Stimulated activated naive CD4-positive, alpha-beta T cell (primary cell): ENCODE results near the gene MDGA2.

Source experiments
- DNase-seq, 6 experiments: peaks; one replicate each; lab custom pipeline; 2025; lab: John Stamatoyannopoulos, UW

MDGA2 gene

GRCh38 chr14:47485421-47485820, 190.0 kb downstream of the MDGA2 start:
- no peak for DNase-seq

GRCh38 chr14:47483449-47483848, 192.0 kb downstream of the MDGA2 start:
- no peak for DNase-seq

GRCh38 chr14:47471075-47471474, 204.3 kb downstream of the MDGA2 start:
- DNase-seq: no peak

GRCh38 chr14:47466916-47467315, 208.5 kb downstream of the MDGA2 start:
- DNase-seq: no peak

GRCh38 chr14:47454025-47454424, 221.4 kb downstream of the MDGA2 start:
- no peak for DNase-seq

- DNase-seq: no peak
Observed at GRCh38 chr14:47447076-47447475, 228.3 kb downstream of the MDGA2 start.

DNA sequence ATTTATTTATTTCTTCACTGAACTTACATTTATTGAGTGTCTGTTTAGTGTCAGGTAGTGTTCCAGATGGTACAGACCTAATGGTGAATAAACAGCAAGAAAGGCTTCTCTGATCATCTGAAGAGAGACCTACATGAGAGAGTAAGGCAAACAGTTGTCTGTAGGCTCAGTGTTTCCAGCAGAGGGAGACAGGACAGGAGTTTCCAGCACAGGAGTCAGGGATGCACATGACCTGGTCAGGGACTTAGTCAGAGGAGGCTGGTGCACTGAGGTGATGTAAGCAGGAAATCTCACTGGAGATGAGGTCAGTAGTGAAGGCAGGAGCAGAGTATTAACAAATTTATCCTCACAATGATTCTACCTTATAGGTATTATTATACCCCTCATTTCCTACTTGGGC, 233.2 kb downstream of the MDGA2 start:
- DNase-seq: no peak

DNA sequence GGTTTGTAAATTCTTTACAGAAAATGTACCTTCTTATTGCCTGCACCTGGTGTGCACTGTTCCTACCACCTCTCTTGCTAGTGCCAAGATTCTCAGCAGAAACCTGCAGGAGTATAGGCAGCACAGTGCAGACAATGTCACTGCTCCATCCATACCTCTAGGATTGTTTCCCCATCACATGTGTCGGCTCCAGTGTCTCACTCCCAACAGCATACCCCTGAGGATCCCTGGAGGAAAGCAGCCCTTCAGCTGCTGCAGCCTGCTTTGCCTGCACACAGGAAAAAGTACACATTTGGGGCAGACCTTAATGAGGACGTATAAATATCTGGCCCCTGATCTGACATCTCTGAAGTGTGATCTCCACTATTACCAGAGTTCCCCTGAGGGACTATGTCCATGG, 235.5 kb downstream of the MDGA2 start:
- DNase-seq: no peak

- DNase-seq: no peak
Observed at GRCh38 chr14:47438650-47439140, 236.7 kb downstream of the MDGA2 start.

GRCh38 chr14:47435331-47435965, 240.0 kb downstream of the MDGA2 start:
- DNase-seq: no peak

DNA sequence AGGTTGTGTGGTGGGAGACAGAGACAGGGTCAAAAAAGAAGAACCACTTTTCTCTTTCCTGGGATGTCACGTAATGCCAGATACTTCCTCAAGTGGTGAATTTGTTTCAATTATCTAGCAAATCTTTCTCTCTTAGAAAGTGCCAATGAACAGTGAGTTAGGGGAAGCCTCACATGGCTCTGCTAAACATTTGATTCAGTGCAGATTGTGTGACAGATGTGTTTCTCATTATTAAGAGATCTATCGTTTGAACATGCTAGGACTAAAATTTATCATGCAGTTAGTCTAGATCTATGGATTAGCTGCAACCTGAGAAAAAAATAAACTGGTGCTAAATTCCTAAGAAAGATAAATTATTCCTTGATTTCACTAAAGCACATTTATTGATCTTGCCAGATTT, 247.8 kb downstream of the MDGA2 start:
- DNase-seq: no peak

DNA sequence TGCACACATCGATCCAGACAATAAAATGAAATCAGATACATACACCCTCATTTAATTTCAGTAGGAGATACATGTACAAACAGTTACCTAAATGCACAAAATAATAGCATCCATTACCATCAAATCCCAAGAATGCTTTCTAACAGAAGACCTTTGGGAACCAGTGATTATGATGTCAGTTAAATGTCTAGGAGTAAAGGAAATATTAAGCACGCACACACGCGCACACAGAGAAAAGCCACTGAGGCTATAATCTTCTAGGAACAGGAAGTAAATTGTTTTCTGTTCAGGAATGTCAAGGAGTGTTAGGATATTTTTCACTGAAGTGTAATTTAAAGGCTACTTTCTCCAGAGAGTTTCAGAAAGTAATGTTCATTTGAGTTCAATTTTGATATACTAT, 250.1 kb downstream of the MDGA2 start:
- no peak for DNase-seq

DNA sequence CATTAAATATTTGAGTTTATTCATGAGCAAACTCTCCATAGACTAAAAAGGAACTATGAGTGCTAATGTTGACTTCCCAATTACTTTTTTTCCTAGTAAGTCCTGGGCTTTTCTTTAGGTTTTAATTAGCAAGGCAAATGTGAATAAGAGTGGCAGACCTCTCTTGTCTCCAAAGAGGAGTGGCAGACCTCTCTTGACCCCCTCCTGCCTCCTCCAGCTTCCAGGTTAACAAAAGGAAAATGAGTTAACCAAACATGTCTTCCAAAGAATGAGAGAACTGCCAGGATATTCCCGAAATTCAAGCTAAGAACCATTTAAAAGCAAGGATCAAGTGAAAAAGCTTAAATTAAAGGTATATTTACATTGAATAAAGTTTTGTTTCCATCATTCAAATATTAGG, 253.2 kb downstream of the MDGA2 start:
- DNase-seq: no peak

GRCh38 chr14:47411523-47411922, 263.9 kb downstream of the MDGA2 start:
- DNase-seq: no peak

GRCh38 chr14:47392326-47392725, 283.1 kb downstream of the MDGA2 start:
- no peak for DNase-seq

DNA sequence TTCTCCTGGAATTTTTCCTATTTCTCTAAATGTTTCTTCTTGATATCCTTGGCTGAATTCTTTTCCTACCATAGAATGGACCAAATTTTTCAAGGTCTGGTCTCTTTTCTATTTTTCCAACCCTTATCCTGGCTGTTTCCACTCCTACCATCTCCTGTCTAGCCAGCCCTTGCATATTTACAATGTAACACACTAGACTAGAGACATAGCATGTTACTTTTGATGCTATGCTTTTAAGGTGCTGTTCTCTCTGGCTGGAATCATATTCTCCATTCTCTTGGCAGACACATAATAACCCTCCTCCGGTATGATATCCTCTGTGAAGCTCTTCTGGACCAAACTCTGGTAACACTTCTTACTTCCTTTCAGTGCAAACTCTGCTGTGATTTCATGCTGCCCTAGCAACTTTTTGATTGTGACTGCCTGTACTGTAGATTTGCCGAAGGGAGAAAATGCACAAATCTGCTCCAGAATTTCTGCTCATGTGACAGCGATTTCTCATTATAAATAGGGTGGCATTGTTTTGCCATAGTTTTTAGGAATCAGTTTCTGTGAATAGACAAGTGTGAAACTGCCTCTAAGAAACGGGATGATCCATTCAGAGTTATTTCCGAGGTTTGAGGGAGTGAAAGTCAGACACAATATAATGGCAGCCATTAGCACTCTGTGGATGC, 284.4 kb downstream of the MDGA2 start:
- DNase-seq: no peak

- no peak for DNase-seq
Observed at GRCh38 chr14:47389535-47389934, 285.9 kb downstream of the MDGA2 start.

GRCh38 chr14:47366006-47366405, 309.4 kb downstream of the MDGA2 start:
- no peak for DNase-seq

DNA sequence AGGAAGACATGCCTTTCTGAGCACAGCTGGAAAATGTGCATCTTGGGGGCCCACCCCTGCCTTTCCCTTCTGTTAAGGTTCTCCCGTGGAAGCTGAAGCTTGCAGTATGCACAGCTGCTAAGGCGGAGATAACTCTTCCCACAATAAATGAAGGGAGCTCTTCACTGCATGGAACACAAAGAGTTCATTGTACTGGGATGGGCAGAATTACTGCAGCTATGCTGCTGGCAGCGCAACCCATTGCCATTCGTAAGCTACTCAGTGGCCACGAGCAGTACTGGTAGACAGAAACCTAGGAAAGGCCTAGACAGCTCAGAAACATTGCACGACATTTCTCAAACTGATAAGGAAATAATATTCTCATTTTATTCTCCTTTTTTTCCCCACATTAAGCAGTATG, 310.2 kb downstream of the MDGA2 start:
- no peak for DNase-seq

DNA sequence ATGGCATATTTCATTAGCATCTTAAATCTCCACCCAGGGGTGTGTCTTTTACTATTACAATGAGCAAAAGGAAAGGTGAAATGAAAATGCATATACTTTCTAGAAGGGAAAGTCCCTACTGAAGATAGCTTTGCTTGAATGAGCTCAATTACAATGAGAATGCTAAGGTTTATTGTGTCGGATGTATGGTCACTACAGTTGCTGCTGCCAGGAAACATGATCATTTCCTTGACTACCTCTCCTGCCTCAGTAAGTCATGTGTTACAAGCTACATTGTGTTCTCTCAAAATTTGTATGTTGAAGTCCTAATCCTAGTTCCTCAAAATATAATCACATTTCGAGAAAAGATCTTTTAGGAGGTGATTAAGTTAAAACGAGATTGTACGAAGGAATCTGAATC, 322.2 kb downstream of the MDGA2 start:
- DNase-seq: no peak

DNA sequence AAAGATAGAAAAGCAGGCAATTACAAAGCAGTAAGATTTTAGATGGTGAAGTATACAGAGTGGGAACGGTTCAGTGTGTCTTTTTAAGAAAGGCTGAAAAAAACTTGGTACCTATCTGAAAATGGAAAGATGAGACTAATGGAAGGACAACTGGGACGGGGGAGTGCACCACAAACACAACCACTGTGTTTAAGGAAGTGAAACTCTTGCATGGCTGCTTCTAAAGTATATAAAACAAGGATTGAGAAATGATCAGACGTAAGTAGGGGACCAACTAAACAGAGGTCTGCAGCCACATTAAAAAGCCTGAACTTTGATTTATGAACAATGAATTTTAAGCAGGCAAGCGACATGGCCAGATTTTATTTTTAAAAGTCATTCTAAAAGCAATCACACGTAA, 328.6 kb downstream of the MDGA2 start:
- DNase-seq: no peak

DNA sequence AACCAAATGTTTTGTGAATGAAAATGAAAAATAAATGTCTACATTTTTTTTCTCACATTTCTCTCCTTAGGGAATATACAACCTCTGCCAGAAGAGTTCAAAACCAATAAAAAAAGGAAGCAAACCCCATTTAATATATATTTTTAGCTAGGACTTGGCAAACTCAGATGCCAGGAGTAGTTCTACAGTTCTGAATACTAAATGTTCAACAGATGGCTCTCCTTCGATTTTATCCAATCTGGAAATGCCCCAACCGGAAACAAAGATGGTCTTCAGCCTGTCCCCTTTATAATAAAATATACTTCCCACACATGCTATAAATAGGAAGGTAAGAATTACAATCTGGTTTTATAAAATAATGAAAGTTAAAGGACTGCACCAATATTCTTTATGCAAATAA, 330.4 kb downstream of the MDGA2 start:
- no peak for DNase-seq

- no peak for DNase-seq
Observed at GRCh38 chr14:47332939-47333338, 342.5 kb downstream of the MDGA2 start.

DNA sequence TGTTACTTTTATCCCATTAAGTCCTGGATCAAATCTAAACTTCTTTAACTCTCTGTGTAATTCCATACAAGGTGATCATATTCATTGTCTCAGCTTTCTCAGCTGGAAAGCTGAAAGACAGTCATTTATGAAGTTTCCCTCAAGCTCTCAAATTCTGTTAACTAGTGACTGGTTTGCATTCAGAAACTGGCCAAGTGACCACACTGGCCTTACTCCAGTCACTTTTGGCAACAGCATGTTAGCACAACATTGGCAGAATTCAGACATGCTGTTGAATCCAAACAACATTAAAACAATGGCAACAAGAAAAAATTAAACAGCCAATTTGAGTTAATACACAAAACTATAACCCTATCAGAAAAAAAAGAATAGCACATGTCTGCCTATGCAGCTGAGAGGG, 343.3 kb downstream of the MDGA2 start:
- no peak for DNase-seq
